H7 (cell line): ENCODE data around the gene GPR45. TPM values are rescaled to one million over a fixed set of nuclear protein-coding genes. Genes with fewer than 3 reads are reported as not detected.
"Not testable (repeated sequence)": the region's sequence is repeated elsewhere in the genome, so short reads cannot be mapped to it uniquely, and the experiment has no call there.

Experiments used
- DNase-seq: peaks from one replicate; pipeline ENCODE4 v3.0.0; 2012
- H3K27me3 ChIP-seq: 2 replicates; pipeline ENCODE4 v1.6.0; 2011; ENCODE audit warnings: mild to moderate bottlenecking, low read length; ENCODE audit not compliant: control insufficient read depth, insufficient read depth
- H3K36me3 ChIP-seq: replicated peaks from 2 replicates; pipeline ENCODE4 v1.5.1; 2011; ENCODE audit warnings: low read length; ENCODE audit not compliant: control insufficient read depth, insufficient read depth
- H3K4me3 ChIP-seq: 2 replicates; pipeline ENCODE4 v1.5.1; 2011; ENCODE audit warnings: low read depth, mild to moderate bottlenecking, control low read depth, low read length, moderate library complexity; ENCODE audit not compliant: insufficient read depth
- total RNA-seq: library from RNA; depleted of rRNA; stranded (reverse); fragments of >200 nt; shearing (Covaris generic); gene quantifications from 2 replicates; pipeline ENCODE4 v1.2.3, GENCODE V29; 2014

The GPR45 gene
- total RNA-seq, 1 experiment from 2014 or later = not detected

DNA sequence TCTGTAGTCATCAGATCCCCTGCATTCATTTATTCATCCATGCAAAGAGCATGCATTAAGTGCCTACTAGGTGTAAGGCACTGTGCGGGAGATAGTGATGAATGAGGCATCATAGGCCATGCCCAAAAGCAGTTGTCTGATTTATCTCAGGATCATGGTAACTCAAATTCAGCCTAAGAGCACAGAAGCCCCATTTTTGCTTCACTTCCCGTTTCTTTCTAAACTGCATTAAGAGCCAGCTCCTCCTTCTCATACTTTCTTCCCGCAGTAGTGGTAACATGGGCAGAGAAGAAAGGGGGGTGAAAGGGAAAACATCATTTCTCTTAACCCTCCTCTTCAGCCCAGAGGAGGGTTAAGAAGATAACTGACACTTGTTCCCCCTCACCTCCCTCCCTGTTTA is 2.9 kb downstream of the GPR45 start:
- no peak for DNase-seq
- no peaks in the 10 kb centered on the region for H3K36me3 ChIP-seq
- no peaks in the 10 kb centered on the region; the same call in 1 of the 2 replicates for H3K27me3 ChIP-seq
- no peak overlapping the region for H3K4me3 ChIP-seq

DNA sequence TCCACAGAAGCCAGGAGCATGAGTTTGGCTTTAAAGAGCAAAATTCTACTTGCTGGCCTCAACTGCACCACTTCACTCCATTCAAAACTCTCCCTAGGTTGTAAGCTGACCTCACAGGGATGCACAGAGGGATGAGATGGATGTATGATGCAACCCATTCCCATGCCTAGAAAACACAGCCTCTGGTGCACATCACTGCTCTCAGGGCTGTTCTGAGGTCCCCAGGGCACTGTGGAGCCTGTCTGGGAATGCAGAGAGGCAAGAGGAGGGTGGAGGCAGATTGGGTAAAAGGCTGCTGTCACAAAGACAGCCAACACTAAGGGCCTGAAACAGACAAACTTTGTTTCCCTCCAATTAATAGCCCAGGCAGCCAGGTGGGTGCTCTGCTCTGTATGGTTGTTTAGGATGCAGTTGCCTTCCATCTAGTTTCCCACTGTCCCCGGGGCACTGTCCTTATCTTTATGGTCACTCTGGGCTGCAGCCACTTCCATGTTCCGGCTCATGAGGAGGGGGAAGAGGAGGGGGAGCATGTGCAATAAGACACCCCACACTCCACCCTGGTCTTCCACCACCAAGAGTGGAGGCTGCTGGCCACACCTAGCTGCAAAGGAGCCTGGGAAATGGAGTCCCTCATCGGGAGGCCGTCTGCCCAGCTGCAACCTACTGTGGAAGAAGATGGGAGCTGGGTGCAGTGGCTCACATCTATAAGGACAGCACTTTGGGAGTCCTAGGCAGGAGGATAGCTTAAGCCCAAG is 7.0 kb downstream of the GPR45 start:
- DNase-seq = no peak
- no peaks in the 10 kb centered on the region for H3K36me3 ChIP-seq
- no peak overlapping the region for H3K4me3 ChIP-seq
- H3K27me3 ChIP-seq = no peaks in the 10 kb centered on the region

DNA sequence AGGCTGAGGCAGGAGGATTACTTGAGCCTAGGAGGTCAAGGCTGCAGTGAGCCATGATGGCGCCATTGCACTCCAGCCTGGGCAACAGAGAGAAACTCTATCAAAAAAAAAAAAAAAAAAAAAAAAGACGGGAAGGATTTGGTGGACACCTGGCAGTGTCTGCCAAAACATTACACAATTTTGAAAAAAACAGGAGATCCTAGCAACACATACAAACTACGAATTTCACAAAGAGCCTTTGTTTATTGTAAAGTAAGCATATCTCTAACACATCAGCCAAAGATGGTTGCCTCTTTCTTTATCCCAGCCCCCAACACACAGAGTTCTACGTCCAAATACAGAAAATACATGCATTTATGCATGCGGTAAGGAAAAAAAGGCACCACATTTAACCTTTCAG is 7.6 kb downstream of the GPR45 start:
- Histone ChIP-seq H3K4me3 (no peak overlapping the region), H3K36me3 (no peaks in the 10 kb centered on the region), H3K27me3 (no peaks in the 10 kb centered on the region)
- no peak for DNase-seq

DNA sequence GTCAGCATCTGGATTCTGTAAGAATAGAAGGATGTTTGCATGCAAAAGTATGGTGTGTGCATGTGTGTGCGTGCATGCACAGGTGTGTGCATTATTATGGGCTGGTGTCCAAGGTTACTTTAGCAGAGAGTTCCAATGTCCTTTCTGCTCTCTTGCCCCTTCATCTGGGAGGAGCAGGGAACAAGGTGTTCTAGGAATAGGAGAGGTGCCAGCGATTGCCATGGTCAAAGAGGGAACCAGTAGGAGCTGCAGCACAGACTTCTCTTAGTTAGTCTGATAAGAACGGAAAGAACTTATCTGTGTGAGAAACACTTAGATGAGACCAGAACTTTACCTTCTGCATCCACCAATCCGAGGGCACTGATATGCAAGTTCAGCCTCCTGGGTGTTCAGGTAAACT is 8.3 kb downstream of the GPR45 start:
- no peak overlapping the region for H3K4me3 ChIP-seq
- no peak for DNase-seq
- no peaks in the 10 kb centered on the region for H3K36me3 ChIP-seq
- H3K27me3 ChIP-seq = no peaks in the 10 kb centered on the region

DNA sequence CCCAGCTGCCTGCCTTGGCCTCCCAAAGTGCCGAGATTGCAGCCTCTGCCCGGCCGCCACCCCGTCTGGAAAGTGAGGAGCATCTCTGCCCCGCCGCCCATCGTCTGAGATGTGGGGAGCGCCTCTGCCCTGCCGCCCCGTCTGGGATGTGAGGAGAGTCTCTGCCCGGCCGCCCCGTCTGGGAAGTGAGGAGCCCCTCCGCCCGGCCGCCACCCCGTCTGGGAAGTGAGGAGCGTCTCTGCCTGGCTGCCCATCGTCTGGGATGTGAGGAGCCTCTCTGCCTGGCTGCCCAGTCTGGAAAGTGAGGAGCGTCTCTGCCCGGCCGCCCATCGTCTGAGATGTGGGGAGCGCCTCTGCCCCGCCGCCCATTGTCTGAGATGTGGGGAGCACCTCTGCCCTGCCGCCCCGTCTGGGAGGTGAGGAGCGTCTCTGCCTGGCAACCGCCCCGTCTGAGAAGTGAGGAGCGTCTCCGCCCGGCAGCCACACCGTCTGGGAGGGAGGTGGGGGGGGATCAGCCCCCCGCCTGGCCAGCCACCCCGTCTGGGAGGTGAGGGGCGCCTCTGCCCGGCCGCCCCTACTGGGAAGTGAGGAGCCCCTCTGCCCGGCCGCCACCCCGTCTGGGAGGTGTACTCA is 9.6 kb downstream of the GPR45 start:
- H3K36me3 ChIP-seq, H3K4me3 ChIP-seq, DNase-seq, H3K27me3 ChIP-seq: not testable (repeated sequence)

DNA sequence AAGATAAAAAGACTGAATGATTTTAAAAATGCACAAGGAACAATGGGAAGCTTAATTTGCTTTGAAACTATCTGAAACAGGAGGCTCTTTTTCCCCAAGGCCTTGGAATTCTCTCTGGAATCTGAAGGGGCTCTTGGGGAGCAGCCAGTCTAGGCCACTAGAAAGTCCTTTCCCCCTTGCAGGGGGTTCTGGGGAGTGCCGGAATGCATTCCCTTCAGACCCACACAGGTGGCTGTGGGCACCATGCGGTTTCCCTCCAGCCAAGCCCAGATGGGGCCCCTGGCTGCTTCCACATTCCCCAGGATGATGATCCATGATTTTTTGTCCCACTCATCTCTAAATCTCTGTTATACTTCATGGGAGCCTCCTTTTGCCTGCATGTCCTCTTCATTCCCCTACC is 10.7 kb downstream of the GPR45 start:
- Histone ChIP-seq H3K36me3 (no peaks in the 10 kb centered on the region), H3K4me3 (no peak overlapping the region), H3K27me3 (no peaks in the 10 kb centered on the region)
- no peak for DNase-seq

DNA sequence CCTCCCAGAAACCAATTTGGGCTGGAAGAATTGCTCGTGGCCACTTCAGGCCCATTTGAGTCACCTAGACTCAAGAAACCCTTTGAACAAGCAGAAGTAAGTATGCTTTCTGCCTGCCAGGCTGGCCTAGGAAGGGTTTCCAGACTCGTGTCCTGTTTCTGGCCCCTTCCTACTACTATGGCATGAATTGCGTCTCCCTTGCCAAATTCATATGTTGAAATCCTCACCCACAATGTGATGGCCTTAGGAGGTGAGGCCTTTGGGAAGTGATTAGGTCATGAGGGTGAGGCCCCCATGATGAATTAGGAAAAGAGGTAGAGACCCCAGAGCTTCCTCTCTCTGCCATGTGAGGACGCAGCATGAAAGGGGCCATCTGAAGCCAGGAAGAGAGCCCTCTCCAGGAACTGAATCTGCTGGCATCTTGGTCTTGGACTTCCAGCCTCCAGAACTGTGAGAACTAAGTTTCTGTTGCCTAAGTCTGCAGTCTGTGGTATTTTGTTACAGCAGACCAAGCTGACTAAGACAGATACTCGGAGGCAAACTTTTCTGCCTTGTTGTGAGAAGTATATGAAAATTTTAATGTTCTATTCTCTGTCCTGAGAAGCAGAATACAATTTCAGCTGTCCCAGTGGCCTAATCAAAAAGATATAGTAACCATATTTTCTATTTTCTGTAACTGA is 13.1 kb downstream of the GPR45 start:
- DNase-seq = no peak
- H3K36me3 ChIP-seq = no peaks in the 10 kb centered on the region
- H3K27me3 ChIP-seq = no peaks in the 10 kb centered on the region
- H3K4me3 ChIP-seq = no peak overlapping the region

DNA sequence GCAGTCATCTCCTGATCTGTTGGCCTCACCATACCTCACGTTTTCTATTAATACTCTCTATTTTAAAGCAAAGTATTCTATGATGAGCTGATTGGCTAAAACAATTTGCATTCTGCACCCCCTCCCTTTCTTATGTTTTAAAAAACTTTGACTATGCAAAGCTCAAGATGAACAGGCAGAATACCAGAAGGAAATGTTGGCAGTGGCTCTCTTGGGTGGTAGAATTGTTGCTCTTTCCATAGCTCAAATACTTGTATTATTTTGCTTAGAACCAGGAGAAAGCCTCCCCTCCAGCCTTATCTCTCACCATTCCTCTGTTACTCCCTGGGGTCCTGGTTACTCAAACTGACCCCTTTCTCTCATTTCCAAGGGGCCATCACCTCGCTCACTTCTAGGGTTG is 14.4 kb downstream of the GPR45 start:
- no peak overlapping the region for H3K4me3 ChIP-seq
- no peaks in the 10 kb centered on the region for H3K36me3 ChIP-seq
- H3K27me3 ChIP-seq = no peaks in the 10 kb centered on the region
- DNase-seq = no peak

DNA sequence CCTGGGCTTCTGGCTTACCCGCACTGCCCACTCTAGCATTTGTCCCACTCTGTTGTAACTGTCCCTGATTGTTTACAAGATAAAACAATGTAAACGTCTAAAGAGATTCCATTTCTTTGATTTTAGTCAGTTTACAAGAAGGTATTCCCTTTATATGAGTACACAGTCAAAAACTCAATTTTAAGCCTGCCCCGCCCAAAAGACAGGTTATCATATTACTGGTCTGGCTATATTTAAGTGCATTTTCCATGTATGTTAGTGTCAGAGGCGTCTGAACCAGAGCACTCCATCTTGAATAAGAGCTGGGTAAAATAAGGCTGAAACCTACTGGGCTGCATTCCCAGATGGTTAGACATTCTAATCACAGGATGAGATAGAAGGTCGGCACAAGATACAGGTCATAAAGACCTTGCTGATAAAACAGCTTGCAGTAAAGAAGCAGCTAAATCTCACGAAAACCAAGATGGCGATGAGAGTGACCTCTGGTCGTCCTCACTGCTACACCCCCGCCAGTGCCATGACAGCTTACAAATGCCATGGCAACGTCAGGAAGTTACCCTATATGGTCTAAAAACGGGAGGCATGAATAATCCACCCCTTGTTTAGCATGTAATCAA is 15.0 kb downstream of the GPR45 start:
- no peak for DNase-seq
- H3K36me3 ChIP-seq = no peaks in the 10 kb centered on the region
- H3K27me3 ChIP-seq = no peaks in the 10 kb centered on the region
- H3K4me3 ChIP-seq = no peak overlapping the region

DNA sequence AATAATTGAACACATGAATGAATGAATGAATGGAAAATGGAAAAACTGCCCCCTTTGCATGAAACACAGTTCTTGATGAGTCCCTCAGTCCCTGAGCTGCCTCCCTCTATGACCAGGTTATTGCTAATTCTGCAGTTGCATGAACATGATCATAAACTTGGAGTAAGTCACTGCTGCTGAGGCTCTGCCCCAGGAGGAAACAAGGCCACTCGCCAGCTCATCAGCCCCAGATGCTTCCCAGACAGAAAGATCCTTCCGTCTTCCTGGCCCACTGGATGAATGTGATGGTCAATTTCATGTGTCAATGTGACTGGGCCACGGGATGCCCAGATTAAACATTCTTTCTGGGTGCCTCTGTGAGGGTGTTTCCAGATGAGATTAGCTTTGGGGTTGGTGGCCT is 16.4 kb downstream of the GPR45 start:
- DNase-seq = no peak
- no peaks in the 10 kb centered on the region for H3K27me3 ChIP-seq
- H3K4me3 ChIP-seq = no peak overlapping the region
- H3K36me3 ChIP-seq = no peaks in the 10 kb centered on the region

DNA sequence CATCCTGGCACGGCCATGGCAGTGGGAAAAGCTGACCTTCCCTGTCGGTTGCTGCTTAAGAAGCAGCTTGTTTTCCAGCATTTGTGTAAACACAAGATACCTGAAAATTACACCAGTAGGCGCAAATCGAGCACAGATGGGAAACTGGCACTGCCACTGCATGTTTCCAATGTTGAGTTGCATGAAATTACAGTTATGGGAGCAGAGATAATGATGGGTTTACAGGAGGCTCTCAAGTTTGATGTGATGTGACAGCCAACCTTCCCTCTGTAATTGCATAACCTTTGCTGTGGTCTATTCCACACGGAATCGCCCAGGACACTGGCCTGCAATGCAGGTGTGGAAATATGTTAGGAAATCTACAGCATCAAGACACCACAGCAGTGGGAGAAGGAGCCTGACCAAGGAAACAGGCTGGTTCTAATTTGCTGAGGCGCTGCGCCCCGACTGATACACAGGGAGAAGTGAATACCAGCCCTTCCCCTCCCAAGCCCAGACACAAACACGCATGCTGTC is 17.4 kb downstream of the GPR45 start:
- Histone ChIP-seq H3K36me3 (no peaks in the 10 kb centered on the region), H3K27me3 (no peaks in the 10 kb centered on the region), H3K4me3 (no peak overlapping the region)
- DNase-seq = no peak

DNA sequence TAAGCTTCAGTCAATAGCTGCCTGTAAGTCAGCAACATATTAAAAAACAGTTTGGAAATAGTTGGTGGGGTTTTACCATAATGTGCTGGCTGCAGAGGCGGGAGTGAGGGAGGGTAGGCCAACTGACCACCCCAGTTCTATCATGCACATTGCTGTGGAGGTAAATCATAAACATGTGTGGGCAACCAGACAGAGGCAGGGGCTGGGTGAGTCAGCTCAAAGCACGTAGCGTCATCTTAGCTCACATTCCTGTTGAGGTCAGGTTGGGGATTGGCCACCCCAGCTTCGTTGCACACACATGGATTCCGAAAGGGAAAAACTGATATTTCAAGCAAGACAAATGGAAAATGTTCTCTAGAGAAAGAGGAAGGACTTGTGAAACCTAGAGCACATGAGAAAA is 19.5 kb downstream of the GPR45 start:
- DNase-seq = no peak
- H3K4me3 ChIP-seq = no peak overlapping the region

DNA sequence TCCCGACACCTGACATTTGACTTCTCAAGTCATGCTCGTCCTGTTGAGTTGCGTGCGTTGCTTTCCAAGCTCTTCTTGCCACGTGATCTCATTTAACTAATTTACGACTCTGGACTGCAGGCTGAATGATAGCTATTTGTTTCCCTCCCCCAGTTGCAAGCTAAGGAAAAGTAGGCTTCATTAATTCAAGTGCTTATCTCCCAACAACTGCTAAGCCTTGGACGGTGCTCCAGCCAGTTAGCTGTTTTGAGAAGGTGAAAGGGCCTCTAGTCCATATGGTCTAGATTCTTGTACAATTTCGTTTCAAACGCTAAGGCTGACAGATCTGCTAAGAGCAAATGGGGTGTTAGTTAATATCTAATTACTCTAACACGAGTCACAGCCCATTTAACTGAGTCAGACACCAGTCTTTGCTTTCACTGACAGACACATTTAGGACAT is 21.1 kb downstream of the GPR45 start:
- no peak overlapping the region for H3K4me3 ChIP-seq
- H3K27me3 ChIP-seq = no peaks in the 10 kb centered on the region
- no peak for DNase-seq
- H3K36me3 ChIP-seq = peaks cover 5% of the 10 kb centered on the region

More for the DNA sequence above, 19.5 kb downstream of the GPR45 start:
- Histone ChIP-seq H3K36me3 (no peaks in the 10 kb centered on the region; the same call in 1 of the 2 replicates), H3K27me3 (no peaks in the 10 kb centered on the region)

DNA sequence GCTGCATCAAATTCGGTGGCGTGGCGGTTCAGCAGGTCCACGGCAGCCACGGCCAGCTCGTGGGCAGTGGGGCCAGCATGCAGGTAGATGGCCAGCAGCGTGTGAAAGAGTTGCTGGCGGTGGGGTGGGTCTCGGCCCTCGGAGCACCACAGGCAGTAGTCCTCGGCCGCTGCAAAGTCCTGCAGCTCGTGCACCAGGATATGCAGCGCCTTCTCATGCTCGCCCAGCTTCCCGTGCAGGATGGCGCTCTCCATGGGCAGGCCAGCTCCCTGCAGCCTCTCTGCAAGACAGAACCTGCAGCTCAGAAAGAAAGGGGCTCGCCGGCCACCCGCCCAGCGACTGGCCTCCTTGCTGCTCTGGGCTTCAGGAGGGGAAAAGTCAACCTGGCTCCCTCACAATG is 27.9 kb downstream of the GPR45 start:
- Histone ChIP-seq H3K27me3 (no peaks in the 10 kb centered on the region), H3K4me3 (no peak overlapping the region), H3K36me3 (peaks cover 12% of the 10 kb centered on the region)
- no peak for DNase-seq
